Smooth muscle cell (in vitro differentiated cells): ENCODE measurements around the gene ARFGEF2. TPM values are rescaled to one million over a fixed set of nuclear protein-coding genes. Genes with fewer than 3 reads are reported as not detected.
"Not testable (repeated sequence)": the region's sequence is repeated elsewhere in the genome, so short reads cannot be mapped to it uniquely, and the experiment has no call there.

Experiments
- DNase-seq: peaks from one replicate; lab custom pipeline; 2025; ENCODE audit not compliant: unreplicated experiment; lab: John Stamatoyannopoulos, UW
- H2AFZ ChIP-seq: fragments of 200-600 bp; sonication (generic); 2 replicates; pipeline ENCODE4 v1.6.0; 2016; ENCODE audit warnings: antibody characterized with exemption, low read depth, mild to moderate bottlenecking
- H3F3A ChIP-seq: fragments of 200-600 bp; sonication (generic); 2 replicates; pipeline ENCODE4 v1.6.0; 2017; ENCODE audit warnings: antibody characterized with exemption, low read depth
- H3K27ac ChIP-seq: fragments of 200-600 bp; sonication (generic); 2 replicates; pipeline ENCODE4 v1.5.1; 2016; ENCODE audit warnings: low read depth, mild to moderate bottlenecking
- H3K27me3 ChIP-seq: fragments of 200-600 bp; sonication (generic); 2 replicates; pipeline ENCODE4 v1.6.1; 2016; ENCODE audit warnings: low read depth, mild to moderate bottlenecking
- H3K36me3 ChIP-seq: fragments of 200-600 bp; sonication (generic); 2 replicates; pipeline ENCODE4 v1.5.1; 2016; ENCODE audit warnings: low read depth
- H3K4me1 ChIP-seq: fragments of 200-600 bp; sonication (generic); 2 replicates; pipeline ENCODE4 v1.5.1; 2016; ENCODE audit warnings: low read depth
- H3K4me2 ChIP-seq: fragments of 200-600 bp; sonication (generic); 2 replicates; pipeline ENCODE4 v1.6.0; 2016; ENCODE audit warnings: mild to moderate bottlenecking
- H3K4me3 ChIP-seq: fragments of 200-600 bp; sonication (generic); 2 replicates; pipeline ENCODE4 v1.5.1; 2016; ENCODE audit warnings: mild to moderate bottlenecking
- H3K79me2 ChIP-seq: fragments of 200-600 bp; sonication (generic); 2 replicates; pipeline ENCODE4 v1.6.0; 2016; ENCODE audit warnings: low read depth, mild to moderate bottlenecking
- H3K9ac ChIP-seq: fragments of 200-600 bp; sonication (generic); 2 replicates; pipeline ENCODE4 v1.6.0; 2016; ENCODE audit warnings: low read depth
- H3K9me3 ChIP-seq: fragments of 200-600 bp; sonication (generic); replicated peaks from 2 replicates; pipeline ENCODE4 v1.5.1; 2016; ENCODE audit warnings: low read depth
- H4K20me1 ChIP-seq: fragments of 200-600 bp; sonication (generic); 2 replicates; pipeline ENCODE4 v1.6.0; 2016; ENCODE audit warnings: low read depth
- WGBS: methylation state at CpG from one replicate; pipeline ENCODE4 v1.1.7; 2016; ENCODE audit warnings: low lambda C conversion rate; 5-methylcytosine and 5-hydroxymethylcytosine counted together
- polyA plus RNA-seq: library from polyadenylated mRNA; unstranded; fragments of >200 nt; fragmentation: Nextera tagmentation; extraction: Ambion mirVana; gene quantifications from 2 replicates; pipeline ENCODE4 v1.2.1, GENCODE V29; 2016
- total RNA-seq: library from RNA; depleted of rRNA; stranded (reverse); fragments of >200 nt; gene quantifications from 2 replicates; pipeline ENCODE4 v1.2.3, GENCODE V29; 2014
- TF ChIP-seq, protein P1 (sequence below): fragments of 200-600 bp; sonication (generic); IDR thresholded peaks from 2 replicates; pipeline ENCODE4 v1.5.1; 2017; ENCODE audit warnings: borderline replicate concordance, mild to moderate bottlenecking, antibody characterized with exemption; ENCODE audit not compliant: insufficient read depth, poor library complexity, severe bottlenecking

Gene ARFGEF2
- total and polyA plus RNA-seq, 2 experiments from 2014 or later = 6.5 to 29.6 TPM

DNA sequence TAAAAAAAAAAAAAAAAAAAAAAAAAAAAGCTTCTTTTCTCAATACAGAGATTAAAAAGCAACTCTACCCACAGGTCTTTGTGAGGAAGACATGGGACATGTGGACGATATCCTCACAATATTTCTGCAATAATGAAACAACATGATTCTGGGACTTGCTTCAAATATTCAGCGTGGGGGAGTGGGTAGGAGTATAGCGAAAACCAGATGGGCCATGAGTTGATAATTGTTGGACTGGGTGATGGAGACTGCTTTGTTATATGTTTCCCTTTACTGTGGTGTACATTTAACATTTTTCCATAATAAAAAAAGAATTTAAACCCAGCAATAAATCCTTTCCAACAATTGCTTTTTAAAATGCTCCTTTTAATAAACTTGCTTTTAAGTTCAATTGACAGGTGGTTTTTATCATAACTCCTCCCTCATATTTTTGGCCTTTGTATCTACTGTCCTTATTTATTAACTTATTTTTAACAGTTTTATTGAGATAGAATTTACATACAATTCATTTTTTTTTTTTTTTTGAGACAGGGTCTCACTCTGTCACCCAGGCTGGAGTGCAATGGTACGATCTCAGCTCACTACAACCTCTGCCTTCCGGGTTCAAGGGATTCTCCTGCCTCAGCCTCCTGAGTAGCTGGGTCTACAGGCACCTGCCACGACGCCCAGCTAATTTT lies 40.4 kb upstream of the ARFGEF2 start:
- no peaks in the 10 kb centered on the region for H3K9me3 ChIP-seq
- H3K9ac ChIP-seq = no peak overlapping the region
- no peak overlapping the region for H2AFZ ChIP-seq
- no peaks in the 10 kb centered on the region for H3F3A ChIP-seq
- H3K27ac ChIP-seq = no peak overlapping the region
- H4K20me1 ChIP-seq = no peaks in the 10 kb centered on the region
- H3K27me3 ChIP-seq = no peaks in the 10 kb centered on the region
- H3K4me2 ChIP-seq = no peak overlapping the region
- no peaks in the 10 kb centered on the region for H3K4me1 ChIP-seq
- TF ChIP-seq, protein P1, sequence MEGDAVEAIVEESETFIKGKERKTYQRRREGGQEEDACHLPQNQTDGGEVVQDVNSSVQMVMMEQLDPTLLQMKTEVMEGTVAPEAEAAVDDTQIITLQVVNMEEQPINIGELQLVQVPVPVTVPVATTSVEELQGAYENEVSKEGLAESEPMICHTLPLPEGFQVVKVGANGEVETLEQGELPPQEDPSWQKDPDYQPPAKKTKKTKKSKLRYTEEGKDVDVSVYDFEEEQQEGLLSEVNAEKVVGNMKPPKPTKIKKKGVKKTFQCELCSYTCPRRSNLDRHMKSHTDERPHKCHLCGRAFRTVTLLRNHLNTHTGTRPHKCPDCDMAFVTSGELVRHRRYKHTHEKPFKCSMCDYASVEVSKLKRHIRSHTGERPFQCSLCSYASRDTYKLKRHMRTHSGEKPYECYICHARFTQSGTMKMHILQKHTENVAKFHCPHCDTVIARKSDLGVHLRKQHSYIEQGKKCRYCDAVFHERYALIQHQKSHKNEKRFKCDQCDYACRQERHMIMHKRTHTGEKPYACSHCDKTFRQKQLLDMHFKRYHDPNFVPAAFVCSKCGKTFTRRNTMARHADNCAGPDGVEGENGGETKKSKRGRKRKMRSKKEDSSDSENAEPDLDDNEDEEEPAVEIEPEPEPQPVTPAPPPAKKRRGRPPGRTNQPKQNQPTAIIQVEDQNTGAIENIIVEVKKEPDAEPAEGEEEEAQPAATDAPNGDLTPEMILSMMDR = no peak
- no peaks in the 10 kb centered on the region for H3K36me3 ChIP-seq
- no peaks in the 10 kb centered on the region for H3K79me2 ChIP-seq
- 88% methylated on average over 7 of the region's 7 CpGs for WGBS
- no peak for DNase-seq
- H3K4me3 ChIP-seq = no peak overlapping the region

DNA sequence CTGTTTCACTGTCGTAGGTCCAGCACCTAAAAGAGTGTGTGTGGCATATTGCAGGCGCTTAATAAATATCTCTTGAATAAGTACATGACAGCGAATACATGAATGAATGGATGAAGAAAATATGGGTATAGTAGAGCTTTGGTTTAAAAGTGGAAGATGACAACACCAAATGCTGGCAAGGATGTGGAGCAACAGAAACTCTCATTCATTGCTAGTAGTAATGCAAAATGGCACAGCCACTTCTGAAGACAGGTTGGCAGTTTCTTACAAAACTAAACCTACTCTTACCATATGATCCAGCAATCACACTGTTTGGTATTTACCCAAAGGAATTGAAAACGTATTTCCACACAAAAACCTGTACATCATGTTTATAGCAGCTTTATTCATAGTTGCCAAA lies 36.3 kb upstream of the ARFGEF2 start:
- DNase-seq = no peak
- no peaks in the 10 kb centered on the region for H3F3A ChIP-seq
- H3K4me3 ChIP-seq = no peak overlapping the region
- H3K4me1 ChIP-seq = no peaks in the 10 kb centered on the region
- TF ChIP-seq, protein P1 = no peak
- no peaks in the 10 kb centered on the region for H3K79me2 ChIP-seq
- 79% methylated on average over 4 of the region's 4 CpGs for WGBS
- no peaks in the 10 kb centered on the region for H3K9me3 ChIP-seq
- H4K20me1 ChIP-seq = no peaks in the 10 kb centered on the region
- H3K9ac ChIP-seq = no peak overlapping the region
- no peak overlapping the region for H3K4me2 ChIP-seq
- no peak overlapping the region for H3K27ac ChIP-seq
- no peaks in the 10 kb centered on the region for H3K36me3 ChIP-seq
- H2AFZ ChIP-seq = no peak overlapping the region
- no peaks in the 10 kb centered on the region for H3K27me3 ChIP-seq

DNA sequence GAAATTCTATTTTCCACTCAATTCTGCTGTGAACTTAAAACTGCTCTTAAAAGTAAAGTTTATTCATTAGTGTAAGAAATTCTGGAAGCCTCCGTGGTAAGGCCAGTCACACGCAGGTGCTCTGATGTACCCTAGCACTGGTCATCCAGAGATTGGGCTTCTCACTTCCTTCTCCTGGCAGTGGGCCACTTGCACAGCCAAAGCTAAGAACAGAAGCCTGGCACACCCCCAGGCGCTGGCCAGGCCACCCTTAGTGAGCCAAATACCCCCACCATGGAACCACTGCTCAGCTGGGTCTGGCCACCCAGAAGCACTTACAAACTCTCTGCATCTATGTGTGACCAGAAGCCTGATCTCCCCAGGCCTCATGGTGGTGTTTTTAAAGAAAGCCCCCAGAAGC lies 35.3 kb upstream of the ARFGEF2 start:
- no peaks in the 10 kb centered on the region for H4K20me1 ChIP-seq
- WGBS = 95% methylated on average over 3 of the region's 3 CpGs
- TF ChIP-seq, protein P1 = no peak

DNA sequence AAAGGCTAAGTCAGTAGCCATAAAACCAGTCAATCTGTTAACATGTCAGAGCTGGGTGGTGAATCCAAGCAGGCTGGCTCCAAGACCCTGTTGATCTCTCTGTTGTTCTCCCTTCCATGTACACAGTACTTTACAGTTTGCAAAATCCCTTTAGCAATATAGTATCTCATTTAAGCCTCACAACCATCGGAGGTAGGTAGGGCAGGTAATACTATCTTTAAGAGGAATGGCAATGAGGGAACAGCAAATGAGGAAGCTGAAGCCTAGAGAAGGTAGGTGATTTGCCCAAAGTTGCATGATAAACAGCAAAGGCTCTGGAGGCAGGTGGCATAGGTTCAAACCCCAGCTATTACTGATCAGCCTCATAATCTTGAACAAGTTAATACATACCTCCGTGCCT lies 34.7 kb upstream of the ARFGEF2 start:
- no peak for DNase-seq
- TF ChIP-seq, protein P1 = no peak
- no peaks in the 10 kb centered on the region for H3K9me3 ChIP-seq
- H3K4me1 ChIP-seq = no peaks in the 10 kb centered on the region
- H3K9ac ChIP-seq = no peak overlapping the region
- H2AFZ ChIP-seq = no peak overlapping the region
- no peak overlapping the region for H3K4me2 ChIP-seq
- 80% methylated on average over 2 of the region's 2 CpGs for WGBS
- no peaks in the 10 kb centered on the region for H3K36me3 ChIP-seq
- no peaks in the 10 kb centered on the region for H3K79me2 ChIP-seq
- peaks cover 9% of the 10 kb centered on the region for H3K27me3 ChIP-seq
- no peak overlapping the region for H3K27ac ChIP-seq
- no peaks in the 10 kb centered on the region for H3F3A ChIP-seq
- no peaks in the 10 kb centered on the region for H4K20me1 ChIP-seq
- no peak overlapping the region for H3K4me3 ChIP-seq

More for the DNA sequence above, 35.3 kb upstream of the ARFGEF2 start:
- no peaks in the 10 kb centered on the region for H3K36me3 ChIP-seq
- H3K27ac ChIP-seq = no peak overlapping the region
- no peak overlapping the region for H3K9ac ChIP-seq
- H3K27me3 ChIP-seq = peaks cover 3% of the 10 kb centered on the region
- DNase-seq = no peak
- H3K79me2 ChIP-seq = no peaks in the 10 kb centered on the region
- no peaks in the 10 kb centered on the region for H3K9me3 ChIP-seq
- H3K4me2 ChIP-seq = no peak overlapping the region
- no peaks in the 10 kb centered on the region for H3K4me1 ChIP-seq
- no peaks in the 10 kb centered on the region for H3F3A ChIP-seq
- no peak overlapping the region for H3K4me3 ChIP-seq
- H2AFZ ChIP-seq = no peak overlapping the region

DNA sequence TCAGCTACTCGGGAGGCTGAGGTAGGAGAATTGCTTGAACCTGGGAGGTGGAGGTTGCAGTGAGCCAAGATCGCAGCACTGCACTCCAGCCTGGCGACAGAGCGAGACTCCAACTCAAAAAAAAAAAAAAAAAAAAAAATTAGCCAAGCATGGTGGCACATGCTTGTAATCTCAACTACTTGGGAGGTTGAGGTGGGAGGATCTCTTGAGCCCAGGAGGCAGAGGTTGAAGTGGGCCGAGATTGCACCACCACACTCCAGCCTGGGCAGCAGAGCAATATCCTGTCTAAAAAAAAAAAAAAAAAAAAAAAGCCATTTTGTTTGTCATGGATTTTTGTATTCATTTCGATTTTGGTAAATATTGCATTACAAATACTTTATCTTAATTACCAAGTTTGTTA lies 33.0 kb upstream of the ARFGEF2 start:
- not testable (repeated sequence) for H3K27ac ChIP-seq, H3K9ac ChIP-seq, H3K9me3 ChIP-seq, H3K4me1 ChIP-seq, H3K79me2 ChIP-seq, H3K4me3 ChIP-seq, H3K36me3 ChIP-seq, H2AFZ ChIP-seq, DNase-seq, H3F3A ChIP-seq, H4K20me1 ChIP-seq, H3K4me2 ChIP-seq
- peaks cover 19% of the 10 kb centered on the region for H3K27me3 ChIP-seq
- 88% methylated on average over 6 of the region's 6 CpGs for WGBS
